ENCODE results near the gene CACNA1D. TPM values are rescaled to one million over a fixed set of nuclear protein-coding genes. Genes with fewer than 3 reads are reported as not detected.

CACNA1D gene
- total and polyA plus RNA-seq, 2 donors from 2014 or later, result 3.7 to 35.7 TPM

DNA sequence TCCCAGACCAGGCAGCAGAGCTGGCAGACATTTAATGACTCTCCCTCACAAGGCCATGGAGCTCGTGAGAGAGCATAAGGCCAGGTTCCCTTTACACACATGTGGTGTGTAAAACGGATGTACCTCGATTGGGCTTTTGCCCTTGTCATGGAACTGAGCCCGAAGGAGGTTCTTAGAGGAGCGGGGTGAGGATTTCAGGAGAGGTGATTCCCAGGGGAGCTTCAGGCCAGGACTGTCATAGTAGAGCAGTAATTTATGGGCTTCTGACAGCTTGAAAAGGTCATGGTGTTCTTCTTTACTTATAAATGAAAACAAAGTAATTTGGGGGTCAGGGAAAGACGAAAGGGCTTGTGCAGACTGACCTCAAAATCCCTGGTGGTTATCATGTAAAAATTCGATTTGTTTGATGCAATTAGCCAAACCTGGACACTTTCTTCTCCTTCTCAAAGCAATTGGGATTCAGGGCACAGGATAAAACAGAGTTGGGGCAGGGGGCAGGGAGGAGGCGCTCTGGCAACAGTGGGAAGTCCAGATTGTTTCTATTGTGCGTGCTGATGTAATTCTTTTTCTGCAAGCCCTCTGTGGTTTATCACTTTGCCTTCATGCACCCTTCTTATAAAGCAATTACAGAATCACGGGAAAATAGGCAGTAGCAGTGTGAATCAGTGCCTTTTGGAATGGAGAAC, 51.0 kb downstream of the CACNA1D start:
- H3K36me3 ChIP-seq (ENCODE audit: control insufficient read depth in 2 of 3, insufficient read depth in 3 of 3, low read length in 3 of 3), result no peaks in the 10 kb centered on the region
- intact Hi-C loops (cut with DNase I), result no loop called here
- no peaks in the 10 kb centered on the region for H3K9me3 ChIP-seq (ENCODE audit: control insufficient read depth in 2 of 3, insufficient read depth in 1 of 3, low read length in 3 of 3)
- no peaks in the 10 kb centered on the region for H3K27me3 ChIP-seq (ENCODE audit: control insufficient read depth, insufficient read depth, low read length)
- TF ChIP-seq, protein P1, sequence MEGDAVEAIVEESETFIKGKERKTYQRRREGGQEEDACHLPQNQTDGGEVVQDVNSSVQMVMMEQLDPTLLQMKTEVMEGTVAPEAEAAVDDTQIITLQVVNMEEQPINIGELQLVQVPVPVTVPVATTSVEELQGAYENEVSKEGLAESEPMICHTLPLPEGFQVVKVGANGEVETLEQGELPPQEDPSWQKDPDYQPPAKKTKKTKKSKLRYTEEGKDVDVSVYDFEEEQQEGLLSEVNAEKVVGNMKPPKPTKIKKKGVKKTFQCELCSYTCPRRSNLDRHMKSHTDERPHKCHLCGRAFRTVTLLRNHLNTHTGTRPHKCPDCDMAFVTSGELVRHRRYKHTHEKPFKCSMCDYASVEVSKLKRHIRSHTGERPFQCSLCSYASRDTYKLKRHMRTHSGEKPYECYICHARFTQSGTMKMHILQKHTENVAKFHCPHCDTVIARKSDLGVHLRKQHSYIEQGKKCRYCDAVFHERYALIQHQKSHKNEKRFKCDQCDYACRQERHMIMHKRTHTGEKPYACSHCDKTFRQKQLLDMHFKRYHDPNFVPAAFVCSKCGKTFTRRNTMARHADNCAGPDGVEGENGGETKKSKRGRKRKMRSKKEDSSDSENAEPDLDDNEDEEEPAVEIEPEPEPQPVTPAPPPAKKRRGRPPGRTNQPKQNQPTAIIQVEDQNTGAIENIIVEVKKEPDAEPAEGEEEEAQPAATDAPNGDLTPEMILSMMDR (IDR thresholded peaks at IDR 0.05; ENCODE audit: borderline replicate concordance, extremely low read depth, insufficient read depth), result no peak
- H3K27ac ChIP-seq (ENCODE audit: low read depth in 2 of 2, low read length in 2 of 2), result no peak overlapping the region
- no peak overlapping the region for H3K4me3 ChIP-seq (ENCODE audit: low read length in 3 of 3)
- peaks cover 0 to 9% (median 8%) of the 10 kb centered on the region in 3 donors for H3K4me1 ChIP-seq (ENCODE audit: control insufficient read depth in 2 of 3, insufficient read depth in 2 of 3, low read depth in 1 of 3, low read length in 3 of 3)
- H3K9ac ChIP-seq (ENCODE audit: low read length in 3 of 3), result no peak overlapping the region
- FAIRE-seq, result no peak
- no peak for DNase-seq

- intact Hi-C loops (cut with DNase I), result no loop called here
- no peaks in the 10 kb centered on the region for H3K27me3 ChIP-seq (ENCODE audit: control insufficient read depth, insufficient read depth, low read length)
- TF ChIP-seq, protein P1 (IDR thresholded peaks at IDR 0.05; ENCODE audit: borderline replicate concordance, extremely low read depth, insufficient read depth), result no peak
- H3K4me1 ChIP-seq (ENCODE audit: control insufficient read depth in 2 of 3, insufficient read depth in 2 of 3, low read depth in 1 of 3, low read length in 3 of 3), result peaks cover 0 to 9% (median 9%) of the 10 kb centered on the region in 3 donors
- no peaks in the 10 kb centered on the region for H3K36me3 ChIP-seq (ENCODE audit: control insufficient read depth in 2 of 3, insufficient read depth in 3 of 3, low read length in 3 of 3)
- H3K9me3 ChIP-seq (ENCODE audit: control insufficient read depth in 2 of 3, insufficient read depth in 1 of 3, low read length in 3 of 3), result no peaks in the 10 kb centered on the region
- H3K4me3 ChIP-seq (ENCODE audit: low read length in 3 of 3), result no peak overlapping the region
- peak in 1 of 5 donors; percentile 30 for DNase-seq
- no peak overlapping the region for H3K27ac ChIP-seq (ENCODE audit: low read depth in 2 of 2, low read length in 2 of 2)
- H3K9ac ChIP-seq (ENCODE audit: low read length in 3 of 3), result no peak overlapping the region
- no peak for FAIRE-seq
These were observed 51.6 kb downstream of the CACNA1D start for GRCh38 chr3:53545996-53546359.

DNA sequence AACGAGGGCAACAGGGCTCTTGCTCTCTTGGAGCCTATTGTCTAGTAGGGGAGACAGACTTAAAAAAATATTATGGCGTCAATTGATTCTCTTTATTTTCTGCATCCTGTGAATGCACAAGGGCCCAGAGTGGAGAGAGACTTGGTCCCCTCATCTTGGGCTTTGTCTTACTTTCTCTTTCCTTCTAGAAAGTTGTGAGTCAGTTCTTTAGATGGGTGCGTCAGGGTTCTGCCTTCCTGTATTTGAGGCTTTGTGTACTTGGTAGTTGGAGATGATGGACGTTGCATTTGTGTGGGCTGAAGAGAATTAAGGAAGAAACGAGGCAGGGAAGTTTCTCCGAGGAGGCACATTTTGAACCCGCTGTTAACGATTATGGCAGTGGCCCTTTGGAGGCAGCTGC, 52.9 kb downstream of the CACNA1D start:
- TF ChIP-seq, protein P1 (IDR thresholded peaks at IDR 0.05; ENCODE audit: borderline replicate concordance, extremely low read depth, insufficient read depth), result no peak
- Histone ChIP-seq H3K36me3 (ENCODE audit: control insufficient read depth in 2 of 3, insufficient read depth in 3 of 3, low read length in 3 of 3) (no peaks in the 10 kb centered on the region), H3K4me3 (ENCODE audit: low read length in 3 of 3) (no peak overlapping the region), H3K9ac (ENCODE audit: low read length in 3 of 3) (no peak overlapping the region), H3K27me3 (ENCODE audit: control insufficient read depth, insufficient read depth, low read length) (no peaks in the 10 kb centered on the region), H3K4me1 (ENCODE audit: control insufficient read depth in 2 of 3, insufficient read depth in 2 of 3, low read depth in 1 of 3, low read length in 3 of 3) (peaks cover 0 to 12% (median 9%) of the 10 kb centered on the region in 3 donors), H3K9me3 (ENCODE audit: control insufficient read depth in 2 of 3, insufficient read depth in 1 of 3, low read length in 3 of 3) (no peaks in the 10 kb centered on the region), H3K27ac (ENCODE audit: low read depth in 2 of 2, low read length in 2 of 2) (no peak overlapping the region)
- DNase-seq, result no peak
- FAIRE-seq, result no peak
- intact Hi-C loops (cut with DNase I), result no loop called here

Data from kidney (tissue), 14 donors.